Effector CD8-positive, alpha-beta T cell (primary cell): ENCODE results near the gene ZNF214.
"Not testable (repeated sequence)": the region's sequence is repeated elsewhere in the genome, so short reads cannot be mapped to it uniquely, and the experiment has no call there.

Experiments
- DNase-seq: peaks from one replicate; lab custom pipeline; 2025; lab: John Stamatoyannopoulos, UW

Gene ZNF214

DNA sequence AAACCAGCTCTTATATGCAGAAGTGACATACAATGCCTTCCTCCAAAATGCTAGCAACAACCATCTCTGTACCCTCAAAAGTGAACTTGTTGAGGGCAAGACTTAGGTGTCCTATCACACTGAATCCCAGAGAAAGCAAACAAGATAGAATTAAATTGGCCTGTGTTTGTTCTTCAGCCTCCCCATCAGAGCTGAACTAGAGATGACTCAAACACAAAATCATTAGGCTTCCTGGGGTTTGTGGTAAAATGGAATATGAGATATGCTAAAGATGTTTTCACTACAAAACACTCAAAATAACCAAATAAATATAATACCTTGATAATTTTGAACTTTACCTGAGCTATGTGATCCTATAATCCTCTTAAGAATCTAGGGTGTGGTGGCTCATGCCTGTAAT lies 31.6 kb downstream of the ZNF214 start:
- DNase-seq, result no peak

DNA sequence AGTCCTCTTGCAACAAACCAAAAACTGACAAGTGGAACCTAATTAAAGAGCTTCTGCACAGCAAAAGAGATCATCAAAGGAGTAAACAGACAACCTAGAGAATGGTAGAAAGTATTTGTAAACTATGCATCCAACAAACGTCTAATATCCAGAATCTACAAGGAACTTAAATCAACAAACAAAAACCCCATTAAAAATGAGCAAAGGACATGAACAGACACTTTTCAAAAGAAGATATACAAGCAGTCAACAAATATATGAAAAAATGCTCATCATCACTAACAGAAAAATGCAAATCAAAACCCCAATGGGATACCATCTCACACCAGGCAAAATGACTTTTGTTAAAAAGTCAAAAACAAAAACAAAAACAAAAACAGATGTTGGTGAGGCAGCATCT lies 33.7 kb downstream of the ZNF214 start:
- DNase-seq, result no peak

DNA sequence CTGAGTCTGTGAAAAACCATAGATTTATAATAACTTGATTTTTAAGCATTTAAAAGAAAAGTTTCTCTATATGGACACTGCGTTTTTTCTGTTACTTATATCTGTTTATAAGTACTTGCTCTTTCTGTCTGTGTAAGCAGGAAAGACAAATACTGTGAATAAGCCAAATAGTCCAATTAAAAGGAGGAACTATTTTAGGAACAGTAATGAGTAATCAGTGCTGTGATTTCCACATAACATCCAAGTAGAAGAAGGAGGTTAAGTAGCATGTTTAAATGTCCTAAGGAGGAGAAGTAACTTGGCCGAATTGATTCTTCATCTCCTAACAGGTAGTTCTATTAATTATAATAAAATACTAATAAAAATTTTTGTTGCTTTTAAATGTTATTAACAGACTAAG lies 40.8 kb downstream of the ZNF214 start:
- DNase-seq, result no peak

DNA sequence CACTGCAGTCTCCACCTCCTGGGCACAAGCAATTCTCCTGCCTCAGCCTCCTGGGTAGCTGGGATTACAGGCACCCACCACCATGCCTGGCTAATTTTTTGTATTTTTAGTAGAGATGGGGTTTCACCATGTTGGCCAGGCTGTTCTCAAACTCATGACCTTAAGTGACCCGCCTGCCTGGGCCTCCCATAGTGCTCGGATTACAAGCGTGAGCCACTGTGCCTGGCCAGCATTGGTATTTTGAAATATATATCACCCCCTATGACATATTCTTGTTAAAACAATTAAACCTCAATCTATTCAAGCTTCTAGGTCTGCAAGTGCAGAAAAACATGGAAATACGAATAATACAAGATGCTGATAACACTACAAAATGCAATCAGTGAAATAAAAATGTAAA lies 50.3 kb downstream of the ZNF214 start:
- DNase-seq, result not testable (repeated sequence)

DNA sequence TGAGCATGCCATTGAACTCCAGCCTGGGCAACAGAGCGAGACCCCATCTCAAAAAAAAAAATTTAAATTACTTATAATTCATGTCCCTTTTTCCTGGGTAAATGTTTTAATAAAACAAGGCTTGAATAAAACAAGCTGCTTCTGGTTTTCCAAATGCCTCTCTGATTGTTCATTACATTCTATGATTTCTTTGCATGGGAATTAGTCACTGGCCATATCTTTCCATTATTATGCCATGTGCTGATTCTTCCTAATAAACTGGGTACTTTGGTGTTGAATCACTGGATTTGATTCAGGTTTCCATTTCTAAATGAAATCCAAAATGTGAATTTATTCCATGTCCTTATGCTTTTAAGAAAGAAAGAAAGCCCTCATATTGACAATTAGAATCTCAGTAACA lies 51.3 kb downstream of the ZNF214 start:
- no peak for DNase-seq

DNA sequence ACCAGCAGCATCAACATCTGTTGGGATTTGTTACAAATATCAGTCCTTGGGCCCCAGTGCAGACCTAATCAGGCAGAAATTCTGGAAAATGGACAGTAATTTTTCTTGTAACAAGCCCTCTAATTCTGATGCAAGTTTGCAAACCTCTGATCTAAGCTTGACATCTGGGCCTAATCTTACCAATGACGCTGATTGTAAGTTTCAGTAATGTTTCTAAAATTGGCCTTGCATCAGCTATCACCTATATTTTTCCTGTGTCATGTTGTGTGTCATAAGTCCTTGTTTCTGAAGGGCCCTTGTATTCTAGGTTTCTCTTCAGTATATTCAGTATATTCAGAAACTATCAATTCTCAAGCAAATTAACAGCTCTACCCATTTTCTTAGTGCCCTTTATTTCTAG lies 57.5 kb downstream of the ZNF214 start:
- DNase-seq, result no peak

DNA sequence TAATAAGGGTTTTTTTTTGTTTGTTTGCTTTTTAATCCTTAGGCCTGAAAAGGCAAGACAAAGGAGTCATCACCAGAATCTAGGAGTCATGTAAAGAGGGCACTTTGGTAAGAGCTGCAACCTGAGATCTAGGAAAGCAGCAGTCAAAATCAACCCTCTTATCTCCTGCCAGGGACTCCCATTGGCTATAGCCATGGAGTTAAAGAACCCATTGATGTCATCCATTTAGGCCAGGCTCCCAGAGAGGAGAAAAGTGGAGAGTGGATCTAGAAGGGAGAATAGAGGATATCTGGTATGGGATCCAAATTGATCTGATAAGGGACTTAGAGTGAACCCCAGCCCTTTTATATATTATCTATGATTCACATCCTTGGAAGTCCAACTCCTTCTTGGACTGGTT lies 58.0 kb downstream of the ZNF214 start:
- DNase-seq, result no peak

DNA sequence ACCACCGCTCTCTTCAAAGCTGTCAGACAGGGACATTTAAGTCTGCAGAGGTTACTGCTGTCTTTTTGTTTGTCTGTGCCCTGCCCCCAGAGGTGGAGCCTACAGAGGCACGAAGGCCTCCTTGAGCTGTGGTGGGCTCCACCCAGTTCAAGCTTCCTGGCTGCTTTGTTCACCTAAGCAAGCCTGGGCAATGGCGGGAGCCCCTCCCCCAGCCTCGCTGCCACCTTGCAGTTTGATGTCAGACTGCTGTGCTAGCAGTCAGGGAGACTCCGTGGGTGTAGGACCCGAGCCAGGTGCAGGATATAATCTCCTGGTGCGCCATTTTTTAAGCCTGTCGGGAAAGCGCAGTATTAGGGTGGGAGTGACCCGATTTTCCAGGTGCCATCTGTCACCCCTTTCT lies 65.9 kb downstream of the ZNF214 start:
- not testable (repeated sequence) for DNase-seq
